Stimulated activated CD4-positive, alpha-beta T cell treated with anti-CD3 and anti-CD28 coated beads, Interleukin-15, amount 100 ng/mL, for 1 hour (primary cell): ENCODE measurements around the gene SRSF4.
A peak's percentile ranks its signal among the peaks of the same experiment; 100 is the strongest.
"Not testable (repeated sequence)": the region's sequence is repeated elsewhere in the genome, so short reads cannot be mapped to it uniquely, and the experiment has no call there.

Source experiments
- DNase-seq, 2 donors: peaks; one replicate each; pipeline ENCODE4 v3.0.0-alpha.2; 2020; ENCODE audit warnings: low read depth in 1 of 2, low spot score in 1 of 2

The SRSF4 gene

GRCh38 chr1:29126198-29126597, 55.5 kb downstream of the SRSF4 start:
- no peak for DNase-seq

GRCh38 chr1:29125788-29126187, 55.9 kb downstream of the SRSF4 start:
- DNase-seq: no peak

- DNase-seq: no peak
Measured at GRCh38 chr1:29125237-29125641, 56.5 kb downstream of the SRSF4 start.

- peak in 1 of 2 donors; percentile 36 for DNase-seq
Measured at GRCh38 chr1:29124366-29125236, 57.1 kb downstream of the SRSF4 start.

- no peak for DNase-seq
Measured at GRCh38 chr1:29123887-29124365, 57.8 kb downstream of the SRSF4 start, which contains the start of gene TMEM200B. TMEM200B (minus strand) TSS chr1:29123903; CDS start chr1:29121828, 2,075 bp downstream.

GRCh38 chr1:29123053-29123886, 58.4 kb downstream of the SRSF4 start:
- no peak for DNase-seq

GRCh38 chr1:29122682-29123052, 59.0 kb downstream of the SRSF4 start:
- no peak for DNase-seq

- no peak for DNase-seq
Measured at GRCh38 chr1:29121936-29122681, 59.6 kb downstream of the SRSF4 start.

- DNase-seq: no peak
Measured at GRCh38 chr1:29121516-29121935, 60.2 kb downstream of the SRSF4 start.

GRCh38 chr1:29120947-29121485, 60.7 kb downstream of the SRSF4 start:
- DNase-seq: peak; percentile 37 to 57

GRCh38 chr1:29120367-29120766, 61.3 kb downstream of the SRSF4 start:
- no peak for DNase-seq

- DNase-seq: no peak
Measured at GRCh38 chr1:29119121-29119929, 62.4 kb downstream of the SRSF4 start.

- no peak for DNase-seq
Measured at GRCh38 chr1:29117381-29117780, 64.3 kb downstream of the SRSF4 start.

GRCh38 chr1:29114654-29115053, 67.0 kb downstream of the SRSF4 start:
- no peak for DNase-seq

GRCh38 chr1:29113413-29114117, 68.1 kb downstream of the SRSF4 start:
- DNase-seq: no peak

GRCh38 chr1:29112705-29113412, 68.8 kb downstream of the SRSF4 start:
- DNase-seq: no peak

- not testable (repeated sequence) for DNase-seq
Measured at GRCh38 chr1:29108041-29108440, 73.7 kb downstream of the SRSF4 start.

- DNase-seq: no peak
Measured at GRCh38 chr1:29105822-29106221, 75.9 kb downstream of the SRSF4 start.

- no peak for DNase-seq
Measured at GRCh38 chr1:29100487-29100886, 81.2 kb downstream of the SRSF4 start.
